Sigmoid colon (tissue), 7 donors: ENCODE results near the gene TNNI2. TPM values are rescaled to one million over a fixed set of nuclear protein-coding genes. Genes with fewer than 3 reads are reported as not detected.

Experiments
- DNase-seq: peaks from one replicate; pipeline ENCODE4 v3.0.0-alpha.2; 2019
- H3K27ac ChIP-seq, 4 donors: fragments of 200-600 bp; sonication (generic); one replicate each; pipeline ENCODE4 v1.5.1; 2016 to 2019; ENCODE audit warnings: mild to moderate bottlenecking in 1 of 4
- H3K27me3 ChIP-seq, 3 donors: fragments of 200-600 bp; sonication (generic); one replicate each; pipeline ENCODE4 v1.5.1; 2019; ENCODE audit warnings: mild to moderate bottlenecking in 1 of 3
- H3K36me3 ChIP-seq, 4 donors: fragments of 200-600 bp; sonication (generic); one replicate each; pipeline ENCODE4 v1.5.1; 2016 to 2019
- H3K4me1 ChIP-seq, 4 donors: fragments of 200-600 bp; sonication (generic); one replicate each; pipeline ENCODE4 v1.5.1; 2017 to 2019
- H3K4me3 ChIP-seq, 4 donors: fragments of 200-600 bp; sonication (generic); one replicate each; pipeline ENCODE4 v1.5.1; 2017 to 2019; ENCODE audit warnings: mild to moderate bottlenecking in 2 of 4, moderate library complexity in 1 of 4
- H3K9me3 ChIP-seq, 4 donors: fragments of 200-600 bp in 3 of 4; sonication (generic) in 3 of 4; one replicate each; pipeline versions ENCODE4 v1.5.1 to v1.6.1; 2013 to 2019
- EP300 ChIP-seq, 4 donors: sonication (generic); formaldehyde crosslinking; IDR thresholded peaks; one replicate each; pipeline ENCODE4 v1.6.1; 2017; ENCODE audit warnings: antibody characterized with exemption in 4 of 4
- POLR2A ChIP-seq, 2 donors: fragments of 450-650 bp; IDR thresholded peaks; one replicate each; pipeline ENCODE4 v1.6.1; 2016; ENCODE audit warnings: antibody characterized with exemption in 2 of 2, mild to moderate bottlenecking in 2 of 2, moderate library complexity in 2 of 2
- POLR2AphosphoS5 ChIP-seq, 4 donors: sonication (generic); formaldehyde crosslinking; IDR thresholded peaks; one replicate each; pipeline ENCODE4 v1.6.1; 2017; ENCODE audit warnings: antibody characterized with exemption in 4 of 4
- WGBS, 2 donors: extraction: QIAGEN DNeasy Blood & Tissue Kit; methylation state at CpG; one replicate each; pipeline ENCODE4 v1.1.7; 2013; 5-methylcytosine and 5-hydroxymethylcytosine counted together
- intact Hi-C: fragments of 100-400 bp; cut with DNase I; formaldehyde crosslinking; loops from one replicate; pipeline ENCODE4 v1.15.1; 2023
- polyA plus RNA-seq, 3 donors: library from polyadenylated mRNA; stranded (reverse); fragments of 200-250 nt; gene quantifications; one replicate each; pipeline ENCODE4 v1.2.3, GENCODE V29; 2013
- total RNA-seq, 4 donors: library from RNA; depleted of rRNA; stranded (reverse); fragments of >200 nt; gene quantifications; one replicate each; pipeline ENCODE4 v1.1.0, GENCODE V29; 2016
- TF ChIP-seq, protein P1 (sequence below), 4 experiments: fragments of 450-650 bp in 3 of 4; fragments of 200-600 bp in 1 of 4; IDR thresholded peaks; one replicate each; pipeline ENCODE4 v1.5.1; 2016 to 2019; ENCODE audit warnings: antibody characterized with exemption in 4 of 4, mild to moderate bottlenecking in 3 of 4, moderate library complexity in 2 of 4
- donor health status: healthy with polysubstance abuse.
- donor health status: Bipolar disorder and iron deficiency.
- donor health status: healthy.

The TNNI2 gene
- total and polyA plus RNA-seq, 7 donors: 1.7 to 2.4 TPM; not detected in 5

DNA sequence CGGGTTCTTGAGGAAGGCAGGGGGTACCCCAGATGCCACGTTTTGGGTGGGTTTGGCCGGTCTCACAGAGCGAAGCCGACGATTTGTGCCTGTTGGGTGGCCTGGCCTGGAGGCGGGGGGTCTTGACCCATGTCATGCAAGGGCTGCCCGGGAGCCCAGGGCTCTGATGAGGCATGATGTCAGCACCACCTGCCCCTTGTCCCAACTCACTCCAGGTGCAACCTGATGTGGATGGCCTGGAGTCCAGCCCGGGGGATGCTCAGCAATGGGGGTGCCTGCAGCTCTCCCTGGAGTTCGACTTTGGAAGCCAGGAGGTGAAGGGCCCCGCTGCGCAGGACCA is 3.1 kb upstream of the TNNI2 start:
- no peak overlapping the region for H3K4me3 ChIP-seq
- peaks cover 0 to 17% (median 15%) of the 10 kb centered on the region in 4 donors for H3K4me1 ChIP-seq
- no peaks in the 10 kb centered on the region for H3K36me3 ChIP-seq
- no peak overlapping the region for H3K27ac ChIP-seq
- DNase-seq: no peak
- 88 to 90% methylated on average over 12 of the region's 12 CpGs for WGBS, 2 donors
- H3K9me3 ChIP-seq: no peaks in the 10 kb centered on the region
- intact Hi-C loops: loop anchor here (5.0 kb wide), 3 partner anchors 47 to 317 kb away; partner anchors contain the start of gene TNNT3
- TF ChIP-seq POLR2A (IDR thresholded peaks at IDR 0.05) (no peak), EP300 (IDR thresholded peaks at IDR 0.05) (no peak), POLR2AphosphoS5 (IDR thresholded peaks at IDR 0.05) (no peak)
- TF ChIP-seq, protein P1, sequence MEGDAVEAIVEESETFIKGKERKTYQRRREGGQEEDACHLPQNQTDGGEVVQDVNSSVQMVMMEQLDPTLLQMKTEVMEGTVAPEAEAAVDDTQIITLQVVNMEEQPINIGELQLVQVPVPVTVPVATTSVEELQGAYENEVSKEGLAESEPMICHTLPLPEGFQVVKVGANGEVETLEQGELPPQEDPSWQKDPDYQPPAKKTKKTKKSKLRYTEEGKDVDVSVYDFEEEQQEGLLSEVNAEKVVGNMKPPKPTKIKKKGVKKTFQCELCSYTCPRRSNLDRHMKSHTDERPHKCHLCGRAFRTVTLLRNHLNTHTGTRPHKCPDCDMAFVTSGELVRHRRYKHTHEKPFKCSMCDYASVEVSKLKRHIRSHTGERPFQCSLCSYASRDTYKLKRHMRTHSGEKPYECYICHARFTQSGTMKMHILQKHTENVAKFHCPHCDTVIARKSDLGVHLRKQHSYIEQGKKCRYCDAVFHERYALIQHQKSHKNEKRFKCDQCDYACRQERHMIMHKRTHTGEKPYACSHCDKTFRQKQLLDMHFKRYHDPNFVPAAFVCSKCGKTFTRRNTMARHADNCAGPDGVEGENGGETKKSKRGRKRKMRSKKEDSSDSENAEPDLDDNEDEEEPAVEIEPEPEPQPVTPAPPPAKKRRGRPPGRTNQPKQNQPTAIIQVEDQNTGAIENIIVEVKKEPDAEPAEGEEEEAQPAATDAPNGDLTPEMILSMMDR (IDR thresholded peaks at IDR 0.05): no peak
- no peaks in the 10 kb centered on the region for H3K27me3 ChIP-seq

DNA sequence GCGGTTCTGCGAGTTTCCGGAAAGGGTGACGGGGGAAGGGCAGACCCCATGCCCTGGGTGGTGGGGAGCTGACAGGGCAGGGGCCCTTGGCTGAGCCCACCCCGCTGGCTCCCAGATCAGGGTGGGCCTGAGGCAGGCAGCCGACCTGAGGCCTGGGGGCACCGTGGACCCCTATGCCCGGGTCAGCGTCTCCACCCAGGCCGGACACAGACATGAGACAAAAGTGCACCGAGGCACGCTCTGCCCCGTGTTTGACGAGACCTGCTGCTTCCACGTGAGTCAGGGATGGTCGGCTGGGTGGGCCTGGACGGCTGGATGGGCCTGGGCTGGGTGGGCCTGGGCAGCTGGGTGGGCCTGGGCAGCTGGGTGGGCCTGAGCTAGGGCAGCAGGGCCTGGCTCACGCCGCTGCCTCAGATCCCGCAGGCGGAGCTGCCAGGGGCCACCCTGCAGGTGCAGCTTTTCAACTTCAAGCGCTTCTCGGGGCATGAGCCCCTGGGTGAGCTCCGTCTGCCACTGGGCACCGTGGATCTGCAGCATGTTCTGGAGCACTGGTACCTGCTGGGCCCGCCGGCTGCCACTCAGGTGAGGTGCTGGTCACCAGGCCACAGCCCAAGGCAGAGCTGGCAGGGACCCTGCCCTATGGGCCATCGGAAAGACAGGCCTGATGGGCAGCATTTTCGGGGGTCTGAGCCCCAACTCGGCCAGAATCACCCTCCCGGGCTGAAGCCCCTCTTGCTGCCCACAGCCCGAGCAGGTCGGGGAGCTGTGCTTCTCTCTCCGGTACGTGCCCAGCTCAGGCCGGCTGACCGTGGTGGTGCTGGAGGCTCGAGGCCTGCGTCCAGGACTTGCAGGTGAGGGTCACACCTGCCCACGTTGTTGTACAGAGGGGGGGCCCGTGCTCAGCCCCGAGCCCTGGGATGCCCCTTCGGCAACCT is 2.5 kb upstream of the TNNI2 start:
- H3K27me3 ChIP-seq: no peaks in the 10 kb centered on the region
- no peak overlapping the region for H3K27ac ChIP-seq
- no peaks in the 10 kb centered on the region for H3K9me3 ChIP-seq
- H3K4me3 ChIP-seq: no peak overlapping the region
- H3K4me1 ChIP-seq: peaks cover 0 to 17% (median 15%) of the 10 kb centered on the region in 4 donors
- intact Hi-C loops: loop anchor here (5.0 kb wide), 3 partner anchors 46 to 316 kb away; partner anchors contain the start of gene TNNT3
- TF ChIP-seq, protein P1 (IDR thresholded peaks at IDR 0.05): no peak
- TF ChIP-seq POLR2A (IDR thresholded peaks at IDR 0.05) (no peak), EP300 (IDR thresholded peaks at IDR 0.05) (no peak), POLR2AphosphoS5 (IDR thresholded peaks at IDR 0.05) (no peak)
- 86 to 92% methylated on average over 43 of the region's 43 CpGs for WGBS, 2 donors
- no peaks in the 10 kb centered on the region for H3K36me3 ChIP-seq
- no peak for DNase-seq

DNA sequence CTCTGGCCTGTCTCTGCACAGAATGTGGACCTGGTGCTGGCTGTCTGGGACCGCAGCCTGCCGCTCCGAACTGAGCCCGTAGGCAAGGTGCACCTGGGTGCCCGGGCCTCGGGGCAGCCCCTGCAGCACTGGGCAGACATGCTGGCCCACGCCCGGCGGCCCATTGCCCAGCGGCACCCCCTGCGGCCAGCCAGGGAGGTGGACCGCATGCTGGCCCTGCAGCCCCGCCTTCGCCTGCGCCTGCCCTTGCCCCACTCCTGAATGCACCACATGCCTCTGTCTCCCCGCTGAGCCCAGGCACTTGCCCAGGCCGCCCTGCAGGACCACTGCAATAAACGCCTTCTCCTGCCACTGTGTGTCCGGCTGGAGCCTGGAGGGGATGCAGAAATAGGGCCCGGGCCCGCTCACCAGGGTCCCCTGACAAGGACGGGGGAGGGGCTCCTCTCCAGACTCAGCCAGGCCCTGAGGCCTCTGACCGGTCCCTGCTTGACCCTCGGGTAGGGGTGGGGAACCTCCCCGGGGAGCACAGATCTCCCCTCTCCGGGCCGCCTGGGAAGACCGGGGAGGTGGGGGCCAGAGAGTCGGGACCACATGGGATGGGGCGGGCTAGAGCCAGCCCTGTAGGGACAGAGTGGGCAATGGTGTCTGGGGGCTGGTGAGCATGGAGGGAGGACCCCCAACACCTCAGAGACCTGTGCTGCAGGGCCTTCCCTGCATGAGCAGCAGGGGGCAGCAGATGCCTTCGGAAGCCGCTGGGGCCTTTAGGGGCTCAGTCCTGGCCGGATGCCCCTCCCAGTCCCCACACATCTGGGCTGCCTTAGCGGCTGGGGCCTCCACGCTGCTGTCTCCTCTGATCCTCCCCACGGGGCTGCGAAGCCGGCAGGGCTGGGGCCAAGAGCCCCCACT is 1.4 kb upstream of the TNNI2 start:
- intact Hi-C loops: loop anchor here (5.0 kb wide), 3 partner anchors 45 to 315 kb away; partner anchors contain the start of gene TNNT3
- Histone ChIP-seq H3K4me3 (no peak overlapping the region), H3K36me3 (no peaks in the 10 kb centered on the region), H3K27me3 (no peaks in the 10 kb centered on the region), H3K9me3 (no peaks in the 10 kb centered on the region), H3K4me1 (peaks cover 0 to 12% (median 11%) of the 10 kb centered on the region in 4 donors), H3K27ac (no peak overlapping the region)
- TF ChIP-seq EP300 (IDR thresholded peaks at IDR 0.05) (no peak), POLR2AphosphoS5 (IDR thresholded peaks at IDR 0.05) (no peak), POLR2A (IDR thresholded peaks at IDR 0.05) (no peak)
- TF ChIP-seq, protein P1 (IDR thresholded peaks at IDR 0.05): peak; percentile 85 to 91 (median 86)
- WGBS, 2 donors: 53 to 57% methylated on average over 38 of the region's 38 CpGs
- peak; percentile 82 for DNase-seq

DNA sequence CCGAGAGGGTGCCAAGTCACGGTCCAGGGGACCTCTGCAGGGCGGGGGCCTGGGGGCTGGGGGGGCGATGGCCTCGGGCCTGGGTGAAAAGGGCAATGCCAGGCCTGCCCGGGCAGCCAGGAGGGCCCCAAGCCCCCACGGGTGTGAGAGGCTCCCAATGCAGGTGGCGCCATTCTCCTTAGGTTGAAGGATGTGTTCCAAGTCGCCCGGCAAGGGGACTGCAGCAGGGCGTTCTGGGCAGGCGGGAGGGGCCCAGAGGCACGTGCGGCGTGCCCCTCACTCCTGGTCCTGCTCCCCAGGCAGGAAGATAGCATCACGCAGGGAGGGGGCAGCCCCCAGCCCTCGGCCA is 730 bp upstream of the TNNI2 start:
- no peak for DNase-seq
- intact Hi-C loops: loop anchor here (5.0 kb wide), 3 partner anchors 44 to 314 kb away; partner anchors contain the start of gene TNNT3
- TF ChIP-seq, protein P1 (IDR thresholded peaks at IDR 0.05): peak in 1 of 4 experiments; percentile 18
- TF ChIP-seq POLR2A (IDR thresholded peaks at IDR 0.05): no peak
- Histone ChIP-seq H3K9me3 (no peaks in the 10 kb centered on the region), H3K27me3 (no peaks in the 10 kb centered on the region), H3K4me1 (peaks cover 0 to 9% (median 6%) of the 10 kb centered on the region in 4 donors), H3K27ac (no peak overlapping the region), H3K4me3 (no peak overlapping the region), H3K36me3 (no peaks in the 10 kb centered on the region)
- WGBS, 2 donors: 51 to 56% methylated on average over 17 of the region's 17 CpGs
